ENCODE results near the gene PPM1J. TPM values are rescaled to one million over a fixed set of nuclear protein-coding genes. Genes with fewer than 3 reads are reported as not detected.
"Not testable (repeated sequence)": the region's sequence is repeated elsewhere in the genome, so short reads cannot be mapped to it uniquely, and the experiment has no call there.

PPM1J gene, protein sequence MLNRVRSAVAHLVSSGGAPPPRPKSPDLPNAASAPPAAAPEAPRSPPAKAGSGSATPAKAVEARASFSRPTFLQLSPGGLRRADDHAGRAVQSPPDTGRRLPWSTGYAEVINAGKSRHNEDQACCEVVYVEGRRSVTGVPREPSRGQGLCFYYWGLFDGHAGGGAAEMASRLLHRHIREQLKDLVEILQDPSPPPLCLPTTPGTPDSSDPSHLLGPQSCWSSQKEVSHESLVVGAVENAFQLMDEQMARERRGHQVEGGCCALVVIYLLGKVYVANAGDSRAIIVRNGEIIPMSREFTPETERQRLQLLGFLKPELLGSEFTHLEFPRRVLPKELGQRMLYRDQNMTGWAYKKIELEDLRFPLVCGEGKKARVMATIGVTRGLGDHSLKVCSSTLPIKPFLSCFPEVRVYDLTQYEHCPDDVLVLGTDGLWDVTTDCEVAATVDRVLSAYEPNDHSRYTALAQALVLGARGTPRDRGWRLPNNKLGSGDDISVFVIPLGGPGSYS
- 4.1 TPM for total RNA-seq

DNA sequence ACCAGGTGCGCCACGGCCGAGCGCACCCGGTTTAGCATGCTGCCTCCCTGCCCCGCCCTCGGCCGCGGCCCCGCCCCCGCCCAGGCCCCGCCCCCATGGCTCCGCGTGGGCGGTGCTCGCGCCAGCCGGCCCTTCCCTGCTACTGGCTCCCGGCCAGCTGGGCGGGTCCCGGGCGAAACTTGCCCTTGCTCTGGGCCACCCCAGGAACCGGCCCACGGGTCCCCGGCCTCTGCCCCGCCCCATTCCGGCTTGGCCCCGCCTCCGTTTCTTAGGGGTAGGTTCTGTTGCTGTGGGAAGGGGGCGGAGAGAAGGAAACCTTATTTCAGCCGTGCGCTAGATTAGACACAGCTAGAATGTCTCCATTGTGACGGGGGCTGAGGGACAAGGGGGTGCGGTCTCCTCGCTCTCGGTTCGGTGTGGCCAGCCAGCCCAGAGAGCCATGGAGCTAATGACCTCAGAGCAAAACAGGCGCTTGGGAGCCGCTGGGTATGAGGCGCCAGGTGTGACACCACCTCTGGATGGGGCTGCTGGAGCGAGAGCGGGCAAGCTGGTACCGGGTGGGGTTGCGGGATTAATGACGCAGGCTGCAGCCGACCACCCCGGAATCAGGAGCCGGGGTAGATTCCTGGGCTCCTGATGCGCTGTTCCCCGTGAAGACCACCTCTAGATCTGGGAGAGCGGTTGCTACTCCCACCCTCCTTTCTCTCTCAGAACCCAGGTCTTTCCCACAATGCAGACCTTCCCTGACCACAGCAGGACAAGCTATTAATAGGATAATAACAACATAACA, at the start of gene PPM1J:
TSS of gene PPM1J (minus strand) at position 69 of the 790 bp plus-strand sequence. CDS start at position 38, 31 bp downstream.
- FAIRE-seq (no peak), DNase-seq (ENCODE audit: low spot score in 2 of 2) (peak; percentile 89 to 97)

DNA sequence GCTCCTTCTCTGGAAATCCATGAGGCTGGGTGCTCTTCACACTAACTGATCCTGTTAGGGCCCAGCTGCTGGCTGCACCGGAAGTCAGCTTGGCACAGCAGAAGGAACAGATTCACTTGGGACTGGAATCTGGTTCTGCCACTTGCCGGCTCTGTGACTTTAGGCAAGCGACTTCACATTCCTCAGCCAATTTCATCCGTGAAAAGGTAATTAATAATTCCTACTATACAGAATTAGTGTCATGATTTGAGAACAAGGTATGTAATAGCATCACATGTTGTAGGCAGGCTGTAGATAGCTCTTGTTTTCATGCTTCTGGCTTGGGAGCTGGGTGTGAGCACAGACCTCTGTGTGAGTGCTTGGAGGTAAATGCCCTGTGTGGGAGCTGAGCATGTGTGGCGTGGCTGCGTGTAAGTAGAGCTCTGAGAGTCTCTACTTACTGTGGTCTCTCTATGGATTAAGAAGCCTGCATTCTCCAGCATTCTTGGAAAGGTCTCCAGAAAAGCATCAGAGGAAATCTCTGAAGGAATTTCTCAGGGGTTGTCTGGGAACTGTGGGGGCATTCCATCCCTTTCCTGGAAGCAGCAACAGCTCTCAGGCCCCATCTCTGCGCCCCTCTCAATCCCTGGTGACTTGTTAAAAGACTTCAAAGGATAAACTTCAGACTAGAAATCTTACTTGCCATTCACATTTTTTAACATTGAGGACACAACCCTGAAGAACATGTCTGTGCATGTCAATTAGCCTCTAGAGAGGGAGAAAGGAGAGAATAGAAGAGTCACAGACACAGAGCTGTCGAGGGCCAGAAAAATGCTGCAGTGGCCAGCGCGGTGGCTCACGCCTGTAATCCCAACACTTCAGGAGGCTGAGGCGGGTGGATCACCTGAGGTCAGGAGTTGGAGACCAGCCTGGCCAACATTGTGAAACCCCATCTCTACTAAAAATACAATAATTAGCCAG, 47.7 kb upstream of the PPM1J start:
- no peak for FAIRE-seq
- DNase-seq (ENCODE audit: low spot score in 2 of 2) = no peak

DNA sequence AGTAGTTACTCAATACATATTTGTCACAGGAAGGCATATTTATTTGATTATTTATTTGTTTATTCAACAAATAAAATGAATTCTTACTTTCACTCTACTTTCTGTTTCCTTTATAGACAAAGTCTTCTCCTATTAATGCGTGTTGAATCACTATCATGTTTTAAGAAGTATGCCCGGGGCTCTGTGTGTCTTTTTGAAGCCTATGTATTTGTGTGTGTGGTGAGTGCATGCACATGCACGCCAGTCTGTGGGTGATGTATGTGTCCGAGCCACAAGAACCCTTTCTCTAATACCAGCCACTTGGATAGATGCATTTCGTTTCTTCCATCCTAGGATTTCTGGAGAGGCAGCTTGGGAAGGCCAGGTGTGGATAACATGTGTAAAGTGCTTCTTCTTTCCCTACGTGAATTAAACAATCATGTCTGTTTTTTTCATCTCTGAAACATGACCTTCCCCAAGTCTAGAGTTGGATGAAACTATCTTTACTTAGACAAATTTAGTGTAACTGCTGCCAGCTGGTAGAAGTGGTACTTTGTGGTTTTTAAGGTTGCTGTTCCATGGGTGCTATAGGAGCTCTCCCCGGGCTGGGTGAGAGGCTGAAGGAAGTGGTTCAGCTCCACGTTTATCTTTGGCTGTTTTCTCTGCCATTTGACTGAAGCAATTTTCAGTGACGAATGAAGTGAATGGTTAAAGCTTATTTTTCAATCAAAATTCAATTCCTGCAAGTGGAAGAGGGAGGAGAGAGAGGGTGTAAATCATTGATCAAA, 46.8 kb upstream of the PPM1J start:
- no peak for DNase-seq (ENCODE audit: low spot score in 2 of 2)
- no peak for FAIRE-seq

DNA sequence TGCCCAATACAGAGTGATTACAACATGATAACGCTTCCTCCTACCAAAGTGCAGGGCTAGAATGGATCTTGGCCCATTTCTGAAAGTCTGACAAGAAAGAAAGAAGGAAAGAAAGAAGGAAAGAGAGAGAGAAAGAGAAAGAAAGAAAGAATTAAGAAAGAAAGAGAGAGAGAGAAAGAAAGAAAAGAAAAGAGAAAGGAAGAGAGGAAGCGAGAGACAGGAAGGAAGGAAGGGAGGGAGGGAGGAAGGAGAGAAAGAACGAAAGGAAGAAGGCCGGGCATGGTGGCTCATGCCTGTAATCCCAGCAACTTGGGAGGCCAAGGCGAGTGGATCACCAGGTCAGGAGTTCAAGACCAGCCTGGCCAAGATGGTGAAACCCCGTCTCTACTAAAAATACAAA, 44.1 kb upstream of the PPM1J start:
- no peak for FAIRE-seq

DNA sequence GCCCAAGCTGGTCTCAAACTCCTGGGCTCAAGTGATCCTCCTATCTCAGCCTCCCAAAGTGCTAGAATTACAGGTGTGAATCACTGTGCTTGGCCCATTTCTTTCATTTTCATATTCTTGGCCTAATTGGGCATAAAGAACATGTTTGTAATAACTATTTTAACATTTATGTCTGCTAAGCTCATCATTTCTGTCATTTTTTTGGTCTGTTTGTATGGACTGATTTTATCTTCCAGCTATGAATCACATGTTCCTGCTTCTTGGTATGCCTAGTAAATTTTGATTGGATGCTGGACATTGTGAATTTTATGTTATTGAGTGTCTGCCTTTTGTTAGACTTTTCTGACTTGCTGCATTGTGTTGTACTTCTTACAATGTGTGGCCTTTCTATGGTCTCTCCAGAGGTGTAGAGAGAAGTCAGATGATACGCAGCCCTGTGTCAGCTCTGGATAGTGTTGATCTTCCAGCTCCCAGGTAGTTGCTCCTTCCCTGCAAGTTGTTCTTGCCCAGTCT, 39.0 kb upstream of the PPM1J start:
- FAIRE-seq (no peak), DNase-seq (ENCODE audit: low spot score in 2 of 2) (no peak)

More for the DNA sequence above, 44.1 kb upstream of the PPM1J start:
- DNase-seq (ENCODE audit: low spot score in 2 of 2) = no peak

DNA sequence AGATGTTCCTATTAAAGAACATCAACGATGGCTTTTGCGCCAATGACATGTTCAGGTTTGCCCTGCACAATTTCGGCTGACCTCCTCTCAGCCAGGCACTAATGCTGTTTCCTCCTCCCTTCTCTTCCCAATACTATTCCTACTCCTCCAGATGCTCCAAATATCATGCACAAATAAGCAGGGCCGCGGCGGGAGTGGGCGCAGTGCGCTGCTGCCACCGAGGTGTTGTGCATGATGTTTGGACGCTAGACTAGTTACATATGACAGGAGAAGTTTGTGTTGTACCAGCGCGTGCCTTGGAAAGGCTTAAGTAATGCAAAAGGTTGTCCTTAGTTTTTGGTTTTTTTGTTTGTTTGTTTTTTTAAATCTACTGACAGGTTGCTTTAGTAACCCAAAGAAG, 33.3 kb upstream of the PPM1J start:
- FAIRE-seq (no peak), DNase-seq (ENCODE audit: low spot score in 2 of 2) (no peak)

DNA sequence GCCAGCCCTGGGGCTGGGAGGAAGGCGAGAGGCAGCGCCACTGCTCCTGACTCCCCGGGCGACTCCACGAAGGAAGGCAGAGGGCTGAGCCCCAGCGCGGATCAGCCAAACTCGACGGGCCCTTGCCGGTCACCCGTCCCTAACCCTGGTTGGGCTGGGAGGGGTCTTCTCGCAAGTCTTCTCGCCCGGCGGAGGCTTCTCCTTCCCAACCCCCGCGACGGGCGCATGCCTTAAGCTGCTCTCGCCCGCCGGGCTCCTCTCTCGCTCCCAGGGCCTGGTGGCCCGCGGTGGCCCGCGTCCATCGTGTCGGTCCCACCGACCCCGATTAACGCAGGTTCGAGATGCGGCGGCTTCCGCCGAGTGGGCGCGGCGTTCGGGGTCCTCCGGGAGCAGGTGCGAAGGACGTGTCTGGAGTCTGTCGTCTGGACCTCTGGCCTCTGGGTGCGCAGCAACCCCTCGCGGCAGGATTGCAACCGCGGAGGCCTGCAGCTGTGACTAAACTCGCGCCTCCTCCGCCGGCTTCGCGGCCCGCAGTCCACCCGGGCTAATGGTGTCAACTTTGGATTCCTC, 29.0 kb upstream of the PPM1J start:
- no peak for FAIRE-seq
- DNase-seq (ENCODE audit: low spot score in 2 of 2) = no peak

DNA sequence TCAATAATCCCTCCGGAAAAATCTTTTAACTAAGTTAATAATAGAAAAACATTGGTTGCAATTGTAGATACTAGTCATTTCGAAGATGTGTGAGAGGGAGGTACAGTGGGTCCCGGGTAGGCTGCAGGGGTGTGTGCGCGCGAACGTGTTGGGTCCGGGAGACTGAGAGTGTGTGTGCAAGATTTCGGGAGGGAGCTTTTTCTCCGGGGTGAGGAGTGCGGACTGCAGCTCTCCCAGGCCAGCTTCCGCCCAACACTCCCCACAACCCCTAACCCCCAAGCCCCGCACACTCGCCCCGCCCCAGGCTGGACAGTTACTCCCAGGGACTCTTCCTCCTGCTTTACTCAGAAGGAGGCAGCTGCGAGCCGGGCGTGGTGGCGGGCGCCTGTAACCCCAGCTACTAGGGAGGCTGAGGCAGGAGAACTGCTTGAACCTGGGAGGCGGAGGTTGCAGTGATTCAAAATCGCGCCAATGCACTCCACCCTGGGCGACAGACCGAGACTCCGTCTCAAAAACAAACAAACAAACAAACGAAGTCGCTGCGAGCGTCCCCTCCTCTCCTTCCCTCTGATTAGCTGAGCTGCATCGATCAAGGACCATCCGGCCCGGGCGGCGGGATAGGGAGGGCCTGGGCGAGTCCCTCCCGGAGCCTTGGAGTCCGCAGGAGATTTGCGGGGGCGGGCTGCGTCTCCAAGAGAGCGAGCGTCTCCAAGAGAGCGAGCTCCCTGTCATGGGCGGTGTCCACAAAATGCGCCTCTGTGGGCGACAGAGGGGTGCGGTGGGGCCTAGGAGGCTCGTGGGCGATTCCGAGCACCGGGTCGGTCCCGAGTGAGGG, 28.3 kb upstream of the PPM1J start:
- no peak for DNase-seq (ENCODE audit: low spot score in 2 of 2)
- FAIRE-seq = no peak

DNA sequence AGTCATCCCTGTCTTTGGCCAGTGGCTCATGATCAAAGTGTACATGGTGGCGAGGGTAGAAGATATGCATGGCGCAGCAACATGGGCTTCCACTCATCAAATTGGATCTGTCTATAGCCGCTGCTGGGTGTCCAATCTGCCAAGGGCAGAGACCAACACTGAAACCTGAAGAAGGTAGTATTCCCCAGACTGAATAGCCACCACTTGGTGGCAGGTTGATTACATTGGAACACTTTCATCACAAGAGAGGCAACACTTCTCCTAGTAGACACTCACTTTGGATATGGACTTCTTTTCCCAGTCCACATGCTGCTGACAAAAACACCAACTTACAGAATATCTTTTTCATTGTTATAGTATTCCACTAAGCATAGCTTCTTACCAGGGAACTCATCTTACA, 22.4 kb upstream of the PPM1J start:
- FAIRE-seq (no peak), DNase-seq (ENCODE audit: low spot score in 2 of 2) (no peak)

DNA sequence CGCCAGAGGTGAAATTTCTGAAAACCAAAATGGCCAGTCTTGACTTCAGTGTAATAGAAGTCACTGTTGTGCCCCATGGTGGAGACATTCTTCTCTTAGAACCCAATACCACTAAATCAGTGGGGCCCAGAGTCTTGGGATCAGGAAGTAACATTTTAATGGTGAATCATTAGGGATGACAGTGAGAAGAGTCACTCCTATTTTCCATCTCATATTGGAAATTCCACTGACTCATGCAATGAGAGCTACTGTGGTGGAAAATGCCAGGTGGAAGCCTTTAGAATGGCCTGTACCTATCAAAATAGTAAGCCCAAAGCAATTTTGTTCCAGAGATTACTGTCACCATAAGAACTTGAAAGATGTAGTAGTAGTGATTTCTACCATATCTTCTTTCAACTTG, 20.6 kb upstream of the PPM1J start:
- no peak for FAIRE-seq
- DNase-seq (ENCODE audit: low spot score in 2 of 2) = no peak

DNA sequence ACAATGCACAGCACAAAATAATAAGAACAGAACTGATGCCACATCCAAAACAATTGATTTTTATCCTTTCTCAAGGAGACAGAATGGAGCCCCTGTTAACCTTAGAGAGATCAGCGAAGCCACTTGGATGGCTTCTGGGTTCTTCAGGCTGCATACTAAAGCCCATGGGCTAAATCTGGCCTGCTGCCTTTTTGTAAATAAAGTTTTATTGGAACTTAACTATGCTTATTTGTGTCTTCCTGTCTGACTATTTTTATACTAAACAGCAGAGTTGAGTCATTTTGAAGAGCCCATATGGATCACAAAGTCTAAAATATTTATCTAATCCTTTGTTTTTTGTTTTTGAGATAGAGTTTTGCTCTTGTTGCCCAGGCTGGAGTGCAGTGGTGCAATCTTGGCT, 16.3 kb upstream of the PPM1J start:
- no peak for DNase-seq (ENCODE audit: low spot score in 2 of 2)
- FAIRE-seq = no peak

DNA sequence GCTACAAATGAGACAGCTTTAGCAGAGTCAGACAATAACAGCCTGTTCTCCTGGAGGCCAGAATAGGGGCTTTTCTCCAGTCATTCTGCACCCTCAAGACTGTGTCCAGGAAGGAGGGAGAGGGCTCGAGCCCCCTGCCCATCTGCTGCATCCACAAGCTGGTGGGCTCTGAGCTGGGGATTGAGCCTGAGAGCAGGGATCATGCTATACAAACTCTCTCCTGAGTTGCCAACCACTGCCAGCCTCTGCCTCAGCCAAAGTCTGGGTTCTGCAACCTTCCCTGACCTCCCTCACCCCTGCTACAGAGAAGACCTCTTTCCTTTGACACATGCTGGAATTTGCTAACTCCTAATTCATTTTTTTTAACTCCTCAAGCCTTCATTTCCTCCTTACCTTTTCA, 14.8 kb upstream of the PPM1J start:
- FAIRE-seq = no peak
- no peak for DNase-seq (ENCODE audit: low spot score in 2 of 2)

DNA sequence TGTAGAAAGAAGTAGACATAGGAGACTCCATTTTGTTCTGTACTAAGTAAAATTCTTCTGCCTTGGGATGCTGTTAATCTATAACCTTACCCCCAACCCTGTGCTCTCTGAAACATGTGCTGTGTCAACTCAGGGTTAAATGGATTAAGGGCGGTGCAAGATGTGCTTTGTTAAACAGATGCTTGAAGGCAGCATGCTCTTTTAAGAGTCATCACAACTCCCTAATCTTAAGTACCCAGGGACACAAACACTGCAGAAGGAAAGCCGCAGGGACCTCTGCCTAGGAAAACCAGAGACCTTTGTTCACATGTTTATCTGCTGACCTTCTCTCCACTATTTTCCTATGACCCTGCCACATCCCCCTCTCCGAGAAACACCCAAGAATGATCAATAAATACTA, 13.9 kb upstream of the PPM1J start:
- FAIRE-seq = not testable (repeated sequence)

DNA sequence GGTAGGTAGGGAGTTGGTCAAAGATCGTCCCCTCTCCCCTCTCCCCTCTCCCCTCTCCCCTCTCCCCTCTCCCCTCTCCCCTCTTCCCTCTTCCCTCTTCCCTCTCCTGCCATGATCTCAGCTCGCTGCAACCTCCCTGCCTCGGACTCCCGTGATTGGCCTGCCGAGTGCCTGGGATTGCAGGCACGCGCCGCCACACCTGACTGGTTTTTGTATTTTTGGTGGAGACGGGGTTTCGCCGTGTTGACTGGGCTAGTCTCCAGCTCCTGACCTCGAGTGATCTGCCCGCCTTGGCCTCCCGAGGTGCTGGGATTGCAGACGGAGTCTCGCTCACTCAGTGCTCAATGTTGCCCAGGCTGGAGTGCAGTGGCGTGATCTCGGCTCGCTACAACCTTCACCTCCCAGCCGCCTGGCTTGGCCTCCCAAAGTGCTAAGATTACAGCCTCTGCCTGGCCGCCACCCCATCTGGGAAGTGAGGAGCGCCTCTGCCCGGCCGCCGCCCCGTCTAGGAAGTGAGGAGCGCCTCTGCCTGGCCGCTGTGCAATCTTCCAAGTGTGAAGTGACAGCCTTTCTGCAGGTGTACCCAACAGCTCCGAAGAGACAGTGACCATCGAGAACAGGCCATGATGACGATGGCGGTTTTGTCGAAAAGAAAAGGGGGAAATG, 13.3 kb upstream of the PPM1J start:
- not testable (repeated sequence) for FAIRE-seq; DNase-seq (ENCODE audit: low spot score in 2 of 2)

More for the DNA sequence above, 13.9 kb upstream of the PPM1J start:
- not testable (repeated sequence) for DNase-seq (ENCODE audit: low spot score in 2 of 2)

DNA sequence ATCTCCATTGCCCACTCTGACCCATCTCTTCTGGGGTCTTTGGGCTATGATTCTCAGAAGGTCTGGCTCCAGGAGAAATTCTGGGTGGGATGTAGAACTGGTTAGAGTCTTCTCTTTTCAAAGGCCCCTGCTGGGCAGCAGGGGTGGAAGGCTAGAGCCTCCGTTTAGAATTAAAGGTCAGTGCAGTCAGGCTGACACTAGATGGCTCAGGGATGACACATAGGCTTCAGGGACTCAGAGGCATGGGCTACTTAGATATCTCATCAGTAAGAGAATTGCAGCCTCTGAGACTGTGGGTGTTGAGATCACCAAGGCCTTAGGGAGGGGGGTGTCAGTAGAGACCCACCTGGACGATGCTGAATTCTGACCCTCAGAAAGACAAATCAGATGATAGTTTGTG, 12.6 kb upstream of the PPM1J start:
- FAIRE-seq (no peak), DNase-seq (ENCODE audit: low spot score in 2 of 2) (no peak)

DNA sequence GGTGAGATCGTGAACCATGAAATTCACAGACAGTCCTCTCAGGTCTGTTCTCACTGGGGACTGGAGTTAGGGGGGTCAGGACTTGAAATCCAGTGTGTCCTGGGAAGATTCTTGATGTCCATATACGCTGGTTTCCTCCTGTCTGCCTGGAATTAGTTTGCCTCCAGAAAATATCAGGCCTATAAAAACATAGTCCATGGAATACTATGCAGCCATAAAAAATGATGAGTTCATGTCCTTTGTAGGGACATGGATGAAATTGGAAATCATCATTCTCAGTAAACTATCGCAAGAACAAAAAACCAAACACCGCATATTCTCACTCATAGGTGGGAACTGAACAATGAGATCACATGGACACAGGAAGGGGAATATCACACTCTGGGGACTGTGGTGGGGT, 9.1 kb upstream of the PPM1J start:
- DNase-seq (ENCODE audit: low spot score in 2 of 2); FAIRE-seq: not testable (repeated sequence)

DNA sequence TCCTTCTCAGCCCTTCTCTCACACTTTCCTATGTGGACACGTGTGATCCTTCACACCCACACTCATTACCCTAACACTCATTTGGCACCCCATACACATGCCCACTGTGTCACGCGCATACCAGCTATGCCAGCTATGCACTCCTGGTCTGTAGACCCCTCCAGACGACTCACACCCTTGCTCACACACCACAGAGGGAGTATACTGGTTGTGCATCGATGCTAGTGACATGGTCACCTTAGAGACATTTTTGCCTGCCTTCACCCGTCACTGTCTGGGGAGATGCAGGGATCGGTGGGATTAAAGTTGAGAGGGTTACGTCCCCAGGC, 8.3 kb upstream of the PPM1J start:
- DNase-seq (ENCODE audit: low spot score in 2 of 2) (no peak), FAIRE-seq (no peak)

All from frontal cortex (tissue), 4 donors.